Keratinocyte (primary cell): Measurements from ENCODE around the gene SNAPC1.

ENCODE experiments used
- CTCF ChIP-seq, 3 experiments: IDR thresholded peaks in 1 of 3; conservative IDR thresholded peaks in 1 of 3; optimal IDR thresholded peaks in 1 of 3; 2 replicates in 2 of 3; 3 replicates in 1 of 3; pipeline versions ENCODE3 to v1.5.1; 2011; ENCODE audit warnings: low read length in 3 of 3, mild to moderate bottlenecking in 3 of 3, moderate library complexity in 2 of 3, control low read depth in 1 of 3, inconsistent platforms in 1 of 3; ENCODE audit not compliant: insufficient read depth in 2 of 3; ENCODE audit errors: extremely low read depth in 1 of 3
- EZH2 ChIP-seq: IDR thresholded peaks from one replicate; pipeline ENCODE4 v1.6.1; 2012; ENCODE audit warnings: inconsistent platforms, mild to moderate bottlenecking, low read length, moderate library complexity

GRCh38 chr14:61753631-61754030 is 8.6 kb upstream of the SNAPC1 start:
- TF ChIP-seq CTCF (optimal IDR thresholded peaks at IDR 0.05 in 1 of 3, IDR thresholded peaks at IDR 0.05 in 1 of 3, conservative IDR thresholded peaks at IDR 0.05 in 1 of 3; ENCODE audit: extremely low read depth in 1 of 3, insufficient read depth in 2 of 3, low read length in 3 of 3) = peak in 1 of 3 experiments; percentile 19
- no peak for TF ChIP-seq EZH2
